Mammary epithelial cell (primary cell): ENCODE measurements around the gene DNAJC6.

Experiments
- EZH2 ChIP-seq: IDR thresholded peaks from 2 replicates; pipeline ENCODE4 v1.6.1; 2012; ENCODE audit warnings: low read length, inconsistent platforms, borderline replicate concordance
- TF ChIP-seq, protein P1 (sequence below), 2 donors: IDR thresholded peaks in 1 of 2; conservative IDR thresholded peaks in 1 of 2; 2 replicates each; pipeline ENCODE4 v1.5.1; 2011 to 2012; ENCODE audit warnings: inconsistent platforms in 2 of 2, low read length in 2 of 2, mild to moderate bottlenecking in 2 of 2, control low read depth in 1 of 2, low read depth in 1 of 2; ENCODE audit not compliant: insufficient read depth in 1 of 2; ENCODE audit errors: extremely low read depth in 1 of 2

GRCh38 chr1:65344171-65344814 lies 35.0 kb downstream of the DNAJC6 start:
- TF ChIP-seq, protein P1, sequence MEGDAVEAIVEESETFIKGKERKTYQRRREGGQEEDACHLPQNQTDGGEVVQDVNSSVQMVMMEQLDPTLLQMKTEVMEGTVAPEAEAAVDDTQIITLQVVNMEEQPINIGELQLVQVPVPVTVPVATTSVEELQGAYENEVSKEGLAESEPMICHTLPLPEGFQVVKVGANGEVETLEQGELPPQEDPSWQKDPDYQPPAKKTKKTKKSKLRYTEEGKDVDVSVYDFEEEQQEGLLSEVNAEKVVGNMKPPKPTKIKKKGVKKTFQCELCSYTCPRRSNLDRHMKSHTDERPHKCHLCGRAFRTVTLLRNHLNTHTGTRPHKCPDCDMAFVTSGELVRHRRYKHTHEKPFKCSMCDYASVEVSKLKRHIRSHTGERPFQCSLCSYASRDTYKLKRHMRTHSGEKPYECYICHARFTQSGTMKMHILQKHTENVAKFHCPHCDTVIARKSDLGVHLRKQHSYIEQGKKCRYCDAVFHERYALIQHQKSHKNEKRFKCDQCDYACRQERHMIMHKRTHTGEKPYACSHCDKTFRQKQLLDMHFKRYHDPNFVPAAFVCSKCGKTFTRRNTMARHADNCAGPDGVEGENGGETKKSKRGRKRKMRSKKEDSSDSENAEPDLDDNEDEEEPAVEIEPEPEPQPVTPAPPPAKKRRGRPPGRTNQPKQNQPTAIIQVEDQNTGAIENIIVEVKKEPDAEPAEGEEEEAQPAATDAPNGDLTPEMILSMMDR (conservative IDR thresholded peaks at IDR 0.05 in 1 of 2, IDR thresholded peaks at IDR 0.05 in 1 of 2; ENCODE audit: extremely low read depth in 1 of 2, insufficient read depth in 1 of 2, low read depth in 1 of 2, low read length in 2 of 2) = no peak
- no peak for TF ChIP-seq EZH2
